GM10266 (cell line): ENCODE results near the gene HTATSF1.

Experiments
- DNase-seq: peaks from one replicate; pipeline ENCODE4 v3.0.0; 2012; ENCODE audit errors: extremely low spot score
- TF ChIP-seq, protein P1 (sequence below): IDR thresholded peaks from 2 replicates; pipeline ENCODE4 v1.5.1; 2012; ENCODE audit warnings: mild to moderate bottlenecking, low read depth; ENCODE audit not compliant: control insufficient read depth, insufficient read depth; ENCODE audit errors: missing control alignments

Gene HTATSF1, protein sequence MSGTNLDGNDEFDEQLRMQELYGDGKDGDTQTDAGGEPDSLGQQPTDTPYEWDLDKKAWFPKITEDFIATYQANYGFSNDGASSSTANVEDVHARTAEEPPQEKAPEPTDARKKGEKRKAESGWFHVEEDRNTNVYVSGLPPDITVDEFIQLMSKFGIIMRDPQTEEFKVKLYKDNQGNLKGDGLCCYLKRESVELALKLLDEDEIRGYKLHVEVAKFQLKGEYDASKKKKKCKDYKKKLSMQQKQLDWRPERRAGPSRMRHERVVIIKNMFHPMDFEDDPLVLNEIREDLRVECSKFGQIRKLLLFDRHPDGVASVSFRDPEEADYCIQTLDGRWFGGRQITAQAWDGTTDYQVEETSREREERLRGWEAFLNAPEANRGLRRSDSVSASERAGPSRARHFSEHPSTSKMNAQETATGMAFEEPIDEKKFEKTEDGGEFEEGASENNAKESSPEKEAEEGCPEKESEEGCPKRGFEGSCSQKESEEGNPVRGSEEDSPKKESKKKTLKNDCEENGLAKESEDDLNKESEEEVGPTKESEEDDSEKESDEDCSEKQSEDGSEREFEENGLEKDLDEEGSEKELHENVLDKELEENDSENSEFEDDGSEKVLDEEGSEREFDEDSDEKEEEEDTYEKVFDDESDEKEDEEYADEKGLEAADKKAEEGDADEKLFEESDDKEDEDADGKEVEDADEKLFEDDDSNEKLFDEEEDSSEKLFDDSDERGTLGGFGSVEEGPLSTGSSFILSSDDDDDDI

DNA sequence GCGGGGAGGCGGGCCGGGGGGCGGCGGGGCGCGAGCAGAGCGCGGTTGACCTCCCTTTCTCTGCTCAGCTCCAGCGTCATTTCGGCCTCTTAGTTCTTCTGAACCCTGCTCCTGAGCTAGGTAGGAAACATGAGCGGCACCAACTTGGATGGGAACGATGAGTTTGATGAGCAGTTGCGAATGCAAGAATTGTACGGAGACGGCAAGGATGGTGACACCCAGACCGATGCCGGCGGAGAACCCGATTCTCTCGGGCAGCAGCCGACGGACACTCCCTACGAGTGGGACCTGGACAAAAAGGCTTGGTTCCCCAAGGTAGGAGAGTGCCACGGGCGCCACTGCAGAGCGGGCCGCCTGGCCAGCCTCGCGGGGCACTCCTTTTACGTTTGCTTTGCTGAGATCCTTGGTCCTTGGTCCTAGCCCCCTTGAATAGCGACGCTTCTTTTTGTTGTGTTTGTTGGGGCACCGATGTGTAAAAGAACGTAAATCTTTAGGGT lies at the start of gene HTATSF1:
TSS of gene HTATSF1 (plus strand) at position 37 of the 497 bp plus-strand sequence. CDS start at position 130, 93 bp downstream.
- no peak for DNase-seq
- TF ChIP-seq, protein P1, sequence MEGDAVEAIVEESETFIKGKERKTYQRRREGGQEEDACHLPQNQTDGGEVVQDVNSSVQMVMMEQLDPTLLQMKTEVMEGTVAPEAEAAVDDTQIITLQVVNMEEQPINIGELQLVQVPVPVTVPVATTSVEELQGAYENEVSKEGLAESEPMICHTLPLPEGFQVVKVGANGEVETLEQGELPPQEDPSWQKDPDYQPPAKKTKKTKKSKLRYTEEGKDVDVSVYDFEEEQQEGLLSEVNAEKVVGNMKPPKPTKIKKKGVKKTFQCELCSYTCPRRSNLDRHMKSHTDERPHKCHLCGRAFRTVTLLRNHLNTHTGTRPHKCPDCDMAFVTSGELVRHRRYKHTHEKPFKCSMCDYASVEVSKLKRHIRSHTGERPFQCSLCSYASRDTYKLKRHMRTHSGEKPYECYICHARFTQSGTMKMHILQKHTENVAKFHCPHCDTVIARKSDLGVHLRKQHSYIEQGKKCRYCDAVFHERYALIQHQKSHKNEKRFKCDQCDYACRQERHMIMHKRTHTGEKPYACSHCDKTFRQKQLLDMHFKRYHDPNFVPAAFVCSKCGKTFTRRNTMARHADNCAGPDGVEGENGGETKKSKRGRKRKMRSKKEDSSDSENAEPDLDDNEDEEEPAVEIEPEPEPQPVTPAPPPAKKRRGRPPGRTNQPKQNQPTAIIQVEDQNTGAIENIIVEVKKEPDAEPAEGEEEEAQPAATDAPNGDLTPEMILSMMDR: no peak

DNA sequence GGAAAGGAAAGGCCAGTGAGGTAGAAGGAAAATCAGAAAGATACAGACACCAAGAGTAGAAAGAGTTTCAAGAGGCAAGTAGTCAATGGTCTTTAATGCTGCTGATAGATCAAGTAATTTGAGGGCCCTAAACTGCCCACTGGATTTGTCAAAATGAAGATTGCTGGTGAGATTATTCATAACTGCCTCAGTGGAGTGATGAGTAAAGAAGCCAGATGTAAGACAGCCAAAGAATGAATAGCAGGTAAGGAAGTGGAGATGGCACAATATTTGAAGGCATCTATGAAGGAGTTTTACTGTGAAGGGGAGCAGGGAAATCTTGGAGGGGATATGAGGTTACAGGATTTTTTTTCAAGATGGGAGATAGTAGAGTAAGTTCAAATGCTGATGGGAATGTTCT lies 49.4 kb upstream of the HTATSF1 start:
- TF ChIP-seq, protein P1: no peak
- DNase-seq: no peak

DNA sequence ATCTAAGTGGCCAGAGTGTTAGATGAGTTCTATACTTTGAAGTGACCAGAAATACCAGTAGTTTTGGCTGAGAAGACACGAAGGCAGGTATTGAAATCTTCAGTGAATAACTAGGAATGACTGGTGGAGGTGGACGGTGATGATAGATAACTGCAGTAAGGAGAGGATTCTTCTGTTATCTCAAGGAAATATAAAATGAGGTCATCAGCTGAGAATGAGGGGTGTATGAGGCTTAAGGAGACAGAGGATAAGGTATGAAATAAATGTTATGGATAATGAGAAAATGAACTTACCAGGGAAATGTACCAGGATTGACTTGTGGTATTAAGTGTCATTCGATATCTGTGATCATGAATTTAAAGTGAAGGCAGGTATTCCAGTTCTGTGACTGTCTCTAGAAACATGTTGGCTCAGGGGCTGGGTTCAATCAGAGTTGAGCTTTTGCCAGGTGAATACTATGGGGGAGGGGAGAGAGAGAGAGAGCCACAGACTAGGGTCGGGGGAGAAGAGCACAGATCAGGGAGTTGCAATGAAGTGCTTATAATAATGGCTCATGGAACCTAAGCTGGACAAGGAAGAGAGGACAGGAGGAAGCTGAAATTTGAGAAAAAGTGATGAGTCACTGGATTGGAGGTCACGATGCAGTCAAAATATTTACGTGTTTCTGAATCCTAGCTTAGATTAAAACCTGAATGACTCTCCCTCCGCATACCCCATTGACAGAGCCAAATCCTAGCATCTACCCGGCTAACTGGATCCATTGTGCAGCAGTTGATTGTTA lies 47.2 kb upstream of the HTATSF1 start:
- no peak for DNase-seq
- TF ChIP-seq, protein P1: no peak

DNA sequence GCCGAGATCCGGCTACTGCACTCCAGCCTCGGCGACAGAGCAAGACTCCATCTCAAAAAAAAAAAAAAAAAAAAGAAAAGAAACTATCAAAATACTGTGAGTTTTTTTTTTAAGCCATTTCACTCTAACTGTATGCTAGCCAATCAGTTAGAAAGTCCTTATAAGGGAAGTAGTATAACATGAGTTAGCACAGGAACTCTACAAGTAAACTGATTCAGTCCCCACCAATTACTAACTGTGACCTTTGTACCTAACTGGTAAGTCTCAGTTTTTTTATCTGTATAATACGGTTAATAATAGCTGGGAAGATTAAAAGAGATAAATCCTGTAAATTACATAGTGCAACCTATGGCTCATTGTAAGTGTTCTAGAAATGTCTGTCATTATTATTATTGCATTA lies 44.8 kb upstream of the HTATSF1 start:
- TF ChIP-seq, protein P1: no peak
- no peak for DNase-seq

DNA sequence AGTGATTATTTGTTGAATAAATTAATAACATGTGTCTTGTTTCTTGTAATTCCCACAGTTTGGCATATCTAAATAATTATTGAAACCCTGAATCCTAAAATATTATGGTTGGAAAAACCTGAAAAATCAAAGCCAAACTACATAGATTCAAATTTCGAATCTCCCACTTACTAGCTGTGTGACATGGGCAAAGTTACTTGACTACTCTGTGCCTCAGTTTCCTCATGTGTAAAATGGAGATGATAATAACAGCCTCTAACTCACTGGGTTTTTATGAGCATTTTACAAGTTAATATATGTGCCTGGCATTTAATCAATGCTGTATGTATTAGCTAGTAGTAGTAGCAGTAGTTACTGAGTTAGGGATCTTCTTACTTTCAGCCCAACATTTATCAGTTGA lies 44.3 kb upstream of the HTATSF1 start:
- DNase-seq: no peak
- TF ChIP-seq, protein P1: no peak

DNA sequence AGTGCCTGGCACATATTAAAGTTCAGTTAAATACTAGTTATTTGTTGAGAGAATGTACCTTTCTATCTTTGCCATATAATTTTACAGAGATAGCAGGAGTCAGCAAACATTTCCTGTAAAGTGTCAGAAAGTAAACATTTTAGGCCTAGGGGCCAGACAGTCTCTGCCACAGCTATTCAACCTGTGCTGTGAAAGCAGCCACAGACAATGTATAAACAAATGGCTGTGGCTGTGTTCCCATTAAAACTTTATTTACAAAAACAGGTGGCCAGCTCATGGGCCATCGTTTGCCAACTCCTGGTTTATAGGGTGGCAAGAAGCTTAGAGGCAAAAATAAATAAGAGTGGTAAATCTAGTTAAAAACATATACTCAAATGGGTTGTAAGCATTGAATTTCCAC lies 43.6 kb upstream of the HTATSF1 start:
- TF ChIP-seq, protein P1: no peak
- no peak for DNase-seq
